ENCODE measurements around the gene ANKRD55.

DNA sequence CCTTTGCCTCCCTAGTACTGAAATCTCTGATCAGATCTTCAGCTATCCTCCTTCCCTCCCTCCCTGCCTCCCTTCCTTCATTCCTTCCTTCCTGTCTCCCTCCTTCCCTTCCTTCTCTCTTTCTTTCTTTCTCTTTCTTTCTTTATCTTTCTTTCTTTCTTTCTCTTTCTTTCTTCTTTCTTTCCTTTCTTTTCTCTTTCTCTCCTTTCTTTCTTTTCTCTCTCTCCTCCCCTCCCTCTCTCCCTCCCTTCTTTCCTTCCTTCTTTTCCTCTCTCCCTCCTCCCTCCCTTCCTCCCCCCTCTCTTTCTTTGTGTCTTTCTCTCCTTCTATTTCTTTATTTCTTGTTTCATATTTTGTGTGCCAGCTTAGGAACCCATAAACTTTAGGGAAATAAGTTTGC is 23.9 kb upstream of the ANKRD55 start:
- TF ChIP-seq, protein P1, sequence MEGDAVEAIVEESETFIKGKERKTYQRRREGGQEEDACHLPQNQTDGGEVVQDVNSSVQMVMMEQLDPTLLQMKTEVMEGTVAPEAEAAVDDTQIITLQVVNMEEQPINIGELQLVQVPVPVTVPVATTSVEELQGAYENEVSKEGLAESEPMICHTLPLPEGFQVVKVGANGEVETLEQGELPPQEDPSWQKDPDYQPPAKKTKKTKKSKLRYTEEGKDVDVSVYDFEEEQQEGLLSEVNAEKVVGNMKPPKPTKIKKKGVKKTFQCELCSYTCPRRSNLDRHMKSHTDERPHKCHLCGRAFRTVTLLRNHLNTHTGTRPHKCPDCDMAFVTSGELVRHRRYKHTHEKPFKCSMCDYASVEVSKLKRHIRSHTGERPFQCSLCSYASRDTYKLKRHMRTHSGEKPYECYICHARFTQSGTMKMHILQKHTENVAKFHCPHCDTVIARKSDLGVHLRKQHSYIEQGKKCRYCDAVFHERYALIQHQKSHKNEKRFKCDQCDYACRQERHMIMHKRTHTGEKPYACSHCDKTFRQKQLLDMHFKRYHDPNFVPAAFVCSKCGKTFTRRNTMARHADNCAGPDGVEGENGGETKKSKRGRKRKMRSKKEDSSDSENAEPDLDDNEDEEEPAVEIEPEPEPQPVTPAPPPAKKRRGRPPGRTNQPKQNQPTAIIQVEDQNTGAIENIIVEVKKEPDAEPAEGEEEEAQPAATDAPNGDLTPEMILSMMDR (conservative IDR thresholded peaks at IDR 0.05; ENCODE audit: low read depth, low read length), result no peak
- TF ChIP-seq EZH2 (IDR thresholded peaks at IDR 0.05; ENCODE audit: low read length, unreplicated experiment) (no peak), EZH2phosphoT487 (IDR thresholded peaks at IDR 0.05; ENCODE audit: borderline replicate concordance, low read length) (no peak)
